AG20443 (cell line): ENCODE results near the gene UAP1L1.
A peak's percentile ranks its signal among the peaks of the same experiment; 100 is the strongest.

Experiments
- DNase-seq: peaks from one replicate; pipeline ENCODE4 v3.0.0; 2012; ENCODE audit warnings: low spot score, mixed read lengths

The UAP1L1 gene

GRCh38 chr9:137042751-137043727, 34.3 kb upstream of the UAP1L1 start:
- DNase-seq, result no peak

GRCh38 chr9:137044037-137044436, 33.3 kb upstream of the UAP1L1 start:
- DNase-seq, result no peak

GRCh38 chr9:137044502-137045177, 32.7 kb upstream of the UAP1L1 start:
- no peak for DNase-seq

GRCh38 chr9:137045294-137046087, 31.8 kb upstream of the UAP1L1 start:
- peak; percentile 77 for DNase-seq

- DNase-seq, result peak; percentile 92
These were observed 31.1 kb upstream of the UAP1L1 start, which contains the start of gene NPDC1 for GRCh38 chr9:137046088-137046787. Gene NPDC1 (minus strand): TSS chr9:137046177. CDS start chr9:137045989, 188 bp downstream.

- no peak for DNase-seq
These were observed 28.4 kb upstream of the UAP1L1 start for GRCh38 chr9:137048655-137049543.

GRCh38 chr9:137049544-137050449, 27.5 kb upstream of the UAP1L1 start:
- DNase-seq, result peak; percentile 70

GRCh38 chr9:137050570-137050969, 26.7 kb upstream of the UAP1L1 start:
- no peak for DNase-seq

- DNase-seq, result no peak
These were observed 26.1 kb upstream of the UAP1L1 start for GRCh38 chr9:137051145-137051724.

GRCh38 chr9:137052293-137052692, 25.0 kb upstream of the UAP1L1 start:
- no peak for DNase-seq

GRCh38 chr9:137052998-137053943, 24.0 kb upstream of the UAP1L1 start:
- DNase-seq, result no peak

GRCh38 chr9:137053944-137054931, 23.1 kb upstream of the UAP1L1 start, which contains the start of gene ENTPD2:
Gene ENTPD2 (minus strand): TSS chr9:137054061. CDS start chr9:137053997, 64 bp downstream.
- DNase-seq, result no peak

GRCh38 chr9:137054932-137055384, 22.4 kb upstream of the UAP1L1 start:
- DNase-seq, result no peak

- peak; percentile 69 for DNase-seq
These were observed 21.6 kb upstream of the UAP1L1 start for GRCh38 chr9:137055385-137056364.
